Neural crest cell (in vitro differentiated cells): ENCODE measurements around the gene EXOC4. TPM values are rescaled to one million over a fixed set of nuclear protein-coding genes. Genes with fewer than 3 reads are reported as not detected.

Experiments
- DNase-seq: peaks from one replicate; pipeline ENCODE4 v3.0.0; 2021; ENCODE audit warnings: low read depth, mixed read lengths, low spot score
- H3K27ac Mint-ChIP-seq: one replicate; pipeline ENCODE4 v1.8.0; 2021; ENCODE audit warnings: mild to moderate bottlenecking, mixed read lengths; ENCODE audit not compliant: unreplicated experiment
- H3K27me3 Mint-ChIP-seq: 2 replicates; pipeline ENCODE4 v1.8.0; 2021; ENCODE audit warnings: low read depth, mild to moderate bottlenecking, mixed read lengths
- H3K36me3 Mint-ChIP-seq: 2 replicates; pipeline ENCODE4 v1.8.0; 2021; ENCODE audit warnings: low read depth, mild to moderate bottlenecking, mixed read lengths
- H3K4me1 Mint-ChIP-seq: 2 replicates; pipeline ENCODE4 v1.8.0; 2021; ENCODE audit warnings: mixed read lengths
- H3K4me3 Mint-ChIP-seq: one replicate; pipeline ENCODE4 v1.8.0; 2021; ENCODE audit warnings: mild to moderate bottlenecking, mixed read lengths
- H3K9me3 Mint-ChIP-seq: 2 replicates; pipeline ENCODE4 v1.8.0; 2021; ENCODE audit warnings: mixed read lengths
- total RNA-seq: library from RNA; stranded (reverse); gene quantifications from 2 replicates; pipeline ENCODE4 v1.2.1, GENCODE V29; 2021
- TF ChIP-seq, protein P1 (sequence below): fragments of 200-600 bp; sonication (generic); conservative IDR thresholded peaks from 2 replicates; pipeline ENCODE4 v1.5.0; 2021; ENCODE audit warnings: antibody characterized with exemption, mild to moderate bottlenecking

Gene EXOC4
- total RNA-seq, 1 donor from 2014 or later: 79.7 TPM

- no peak for DNase-seq
Observed at GRCh38 chr7:133646472-133647315, 393.8 kb downstream of the EXOC4 start.

GRCh38 chr7:133649593-133649992 lies 396.7 kb downstream of the EXOC4 start:
- no peak overlapping the region for H3K27ac Mint-ChIP-seq
- peaks cover 2% of the 10 kb centered on the region for H3K9me3 Mint-ChIP-seq
- H3K27me3 Mint-ChIP-seq: no peaks in the 10 kb centered on the region
- TF ChIP-seq, protein P1, sequence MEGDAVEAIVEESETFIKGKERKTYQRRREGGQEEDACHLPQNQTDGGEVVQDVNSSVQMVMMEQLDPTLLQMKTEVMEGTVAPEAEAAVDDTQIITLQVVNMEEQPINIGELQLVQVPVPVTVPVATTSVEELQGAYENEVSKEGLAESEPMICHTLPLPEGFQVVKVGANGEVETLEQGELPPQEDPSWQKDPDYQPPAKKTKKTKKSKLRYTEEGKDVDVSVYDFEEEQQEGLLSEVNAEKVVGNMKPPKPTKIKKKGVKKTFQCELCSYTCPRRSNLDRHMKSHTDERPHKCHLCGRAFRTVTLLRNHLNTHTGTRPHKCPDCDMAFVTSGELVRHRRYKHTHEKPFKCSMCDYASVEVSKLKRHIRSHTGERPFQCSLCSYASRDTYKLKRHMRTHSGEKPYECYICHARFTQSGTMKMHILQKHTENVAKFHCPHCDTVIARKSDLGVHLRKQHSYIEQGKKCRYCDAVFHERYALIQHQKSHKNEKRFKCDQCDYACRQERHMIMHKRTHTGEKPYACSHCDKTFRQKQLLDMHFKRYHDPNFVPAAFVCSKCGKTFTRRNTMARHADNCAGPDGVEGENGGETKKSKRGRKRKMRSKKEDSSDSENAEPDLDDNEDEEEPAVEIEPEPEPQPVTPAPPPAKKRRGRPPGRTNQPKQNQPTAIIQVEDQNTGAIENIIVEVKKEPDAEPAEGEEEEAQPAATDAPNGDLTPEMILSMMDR: no peak
- no peak overlapping the region for H3K4me3 Mint-ChIP-seq
- H3K4me1 Mint-ChIP-seq: peaks cover 63% of the 10 kb centered on the region
- peaks cover 6% of the 10 kb centered on the region for H3K36me3 Mint-ChIP-seq
- DNase-seq: no peak

More at GRCh38 chr7:133646472-133647315, 393.8 kb downstream of the EXOC4 start:
- Mint-ChIP-seq H3K27me3 (no peaks in the 10 kb centered on the region), H3K36me3 (peaks cover 15% of the 10 kb centered on the region), H3K4me3 (no peak overlapping the region), H3K9me3 (peaks cover 6% of the 10 kb centered on the region), H3K4me1 (peaks cover 35% of the 10 kb centered on the region), H3K27ac (no peak overlapping the region)
- TF ChIP-seq, protein P1: no peak

GRCh38 chr7:133650069-133650468 lies 397.2 kb downstream of the EXOC4 start:
- no peak for DNase-seq
- Mint-ChIP-seq H3K4me3 (no peak overlapping the region), H3K4me1 (peaks cover 64% of the 10 kb centered on the region), H3K9me3 (peaks cover 2% of the 10 kb centered on the region), H3K27ac (no peak overlapping the region), H3K27me3 (no peaks in the 10 kb centered on the region), H3K36me3 (peaks cover 6% of the 10 kb centered on the region)
- TF ChIP-seq, protein P1: no peak

GRCh38 chr7:133650487-133651300 lies 397.8 kb downstream of the EXOC4 start:
- H3K27me3 Mint-ChIP-seq: no peaks in the 10 kb centered on the region
- DNase-seq: no peak
- TF ChIP-seq, protein P1: no peak
- H3K9me3 Mint-ChIP-seq: no peaks in the 10 kb centered on the region
- H3K4me3 Mint-ChIP-seq: peak overlapping the region; percentile 8
- peaks cover 2% of the 10 kb centered on the region for H3K36me3 Mint-ChIP-seq
- peaks cover 64% of the 10 kb centered on the region for H3K4me1 Mint-ChIP-seq
- peak overlapping the region; percentile 36 for H3K27ac Mint-ChIP-seq

GRCh38 chr7:133652547-133652946 lies 399.7 kb downstream of the EXOC4 start:
- Mint-ChIP-seq H3K36me3 (no peaks in the 10 kb centered on the region), H3K27me3 (no peaks in the 10 kb centered on the region), H3K9me3 (no peaks in the 10 kb centered on the region), H3K4me3 (peak overlapping the region; percentile 62), H3K4me1 (peaks cover 64% of the 10 kb centered on the region), H3K27ac (peak overlapping the region; percentile 91)
- DNase-seq: peak; percentile 1
- TF ChIP-seq, protein P1: no peak
